Tibial artery (tissue), 4 donors: ENCODE measurements around the gene PNPLA5.

Experiments used
- DNase-seq, 2 donors: peaks; one replicate each; pipeline ENCODE4 v3.0.0-alpha.2; 2019
- H3K27ac ChIP-seq, 2 donors: fragments of 200-600 bp; sonication (generic) in 1 of 2; 1 replicate in 1 of 2; 2 replicates in 1 of 2; pipeline ENCODE4 v1.5.1; 2018 to 2019; ENCODE audit warnings: mild to moderate bottlenecking in 1 of 2
- H3K27me3 ChIP-seq, 2 donors: fragments of 200-600 bp; sonication (generic) in 1 of 2; one replicate each; pipeline versions ENCODE4 v1.5.1 to v1.6.0; 2016 to 2019
- H3K36me3 ChIP-seq, 3 donors: fragments of 200-600 bp; sonication (generic) in 2 of 3; one replicate each; pipeline ENCODE4 v1.5.1; 2016 to 2019; ENCODE audit warnings: mild to moderate bottlenecking in 2 of 3
- H3K4me1 ChIP-seq, 4 donors: fragments of 200-600 bp; sonication (generic) in 2 of 4; 1 replicate in 3 of 4; 2 replicates in 1 of 4; pipeline ENCODE4 v1.5.1; 2016 to 2019
- H3K4me3 ChIP-seq, 2 donors: fragments of 200-600 bp; sonication (generic) in 1 of 2; 1 replicate in 1 of 2; 2 replicates in 1 of 2; pipeline ENCODE4 v1.5.1; 2018 to 2019; ENCODE audit warnings: mild to moderate bottlenecking in 2 of 2
- H3K9me3 ChIP-seq, 3 donors: fragments of 200-600 bp; sonication (generic) in 1 of 3; one replicate each; pipeline ENCODE4 v1.5.1; 2016 to 2019
- intact Hi-C: fragments of 100-400 bp; cut with DNase I; formaldehyde crosslinking; loops from one replicate; pipeline ENCODE4 v1.15.0; 2023; ENCODE audit warnings: low total_unique reads
- TF ChIP-seq, protein P1 (sequence below), 2 experiments: fragments of 200-600 bp in 1 of 2; fragments of 450-650 bp in 1 of 2; IDR thresholded peaks; one replicate each; pipeline ENCODE4 v1.5.1; 2017 to 2019; ENCODE audit warnings: antibody characterized with exemption in 2 of 2, mild to moderate bottlenecking in 1 of 2, moderate library complexity in 1 of 2

PNPLA5 gene

GRCh38 chr22:43892183-43892894 lies 526 bp upstream of the PNPLA5 start:
- H3K27me3 ChIP-seq = peaks cover 0 to 66% of the 10 kb centered on the region in 2 donors
- H3K4me1 ChIP-seq = peaks cover 0 to 10% (median 9%) of the 10 kb centered on the region in 4 donors
- no peaks in the 10 kb centered on the region for H3K36me3 ChIP-seq
- TF ChIP-seq, protein P1, sequence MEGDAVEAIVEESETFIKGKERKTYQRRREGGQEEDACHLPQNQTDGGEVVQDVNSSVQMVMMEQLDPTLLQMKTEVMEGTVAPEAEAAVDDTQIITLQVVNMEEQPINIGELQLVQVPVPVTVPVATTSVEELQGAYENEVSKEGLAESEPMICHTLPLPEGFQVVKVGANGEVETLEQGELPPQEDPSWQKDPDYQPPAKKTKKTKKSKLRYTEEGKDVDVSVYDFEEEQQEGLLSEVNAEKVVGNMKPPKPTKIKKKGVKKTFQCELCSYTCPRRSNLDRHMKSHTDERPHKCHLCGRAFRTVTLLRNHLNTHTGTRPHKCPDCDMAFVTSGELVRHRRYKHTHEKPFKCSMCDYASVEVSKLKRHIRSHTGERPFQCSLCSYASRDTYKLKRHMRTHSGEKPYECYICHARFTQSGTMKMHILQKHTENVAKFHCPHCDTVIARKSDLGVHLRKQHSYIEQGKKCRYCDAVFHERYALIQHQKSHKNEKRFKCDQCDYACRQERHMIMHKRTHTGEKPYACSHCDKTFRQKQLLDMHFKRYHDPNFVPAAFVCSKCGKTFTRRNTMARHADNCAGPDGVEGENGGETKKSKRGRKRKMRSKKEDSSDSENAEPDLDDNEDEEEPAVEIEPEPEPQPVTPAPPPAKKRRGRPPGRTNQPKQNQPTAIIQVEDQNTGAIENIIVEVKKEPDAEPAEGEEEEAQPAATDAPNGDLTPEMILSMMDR (IDR thresholded peaks at IDR 0.05) = no peak
- no peaks in the 10 kb centered on the region for H3K9me3 ChIP-seq
- DNase-seq = no peak
- H3K27ac ChIP-seq = no peak overlapping the region
- intact Hi-C loops = no loop called here
- no peak overlapping the region for H3K4me3 ChIP-seq

DNA sequence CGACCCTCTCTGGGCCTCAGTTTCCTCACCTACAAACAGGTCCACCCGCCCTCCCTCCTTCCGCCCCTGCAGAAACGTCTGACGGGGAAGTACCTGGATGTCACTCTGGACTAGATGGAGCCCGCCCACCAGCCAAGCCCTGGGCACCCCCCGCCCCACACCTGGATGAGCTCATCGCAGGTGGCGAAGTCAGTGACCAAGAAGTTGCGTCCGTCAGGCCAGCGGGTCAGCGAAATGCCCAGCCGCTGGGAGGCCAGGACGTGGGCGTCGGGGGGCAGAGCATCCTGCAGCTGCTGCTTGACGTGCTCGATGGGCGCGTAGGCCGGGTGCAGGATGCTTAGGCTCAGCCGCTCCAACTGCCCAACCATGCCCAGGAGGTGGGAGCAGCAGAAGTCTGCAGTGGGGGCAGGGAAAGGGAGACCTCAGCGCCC lies 897 bp downstream of the PNPLA5 start:
- Histone ChIP-seq H3K27me3 (peaks cover 0 to 73% of the 10 kb centered on the region in 2 donors), H3K27ac (no peak overlapping the region), H3K9me3 (no peaks in the 10 kb centered on the region), H3K36me3 (no peaks in the 10 kb centered on the region), H3K4me1 (peaks cover 0 to 10% (median 9%) of the 10 kb centered on the region in 4 donors), H3K4me3 (no peak overlapping the region)
- intact Hi-C loops = no loop called here
- TF ChIP-seq, protein P1 (IDR thresholded peaks at IDR 0.05) = no peak
- no peak for DNase-seq

DNA sequence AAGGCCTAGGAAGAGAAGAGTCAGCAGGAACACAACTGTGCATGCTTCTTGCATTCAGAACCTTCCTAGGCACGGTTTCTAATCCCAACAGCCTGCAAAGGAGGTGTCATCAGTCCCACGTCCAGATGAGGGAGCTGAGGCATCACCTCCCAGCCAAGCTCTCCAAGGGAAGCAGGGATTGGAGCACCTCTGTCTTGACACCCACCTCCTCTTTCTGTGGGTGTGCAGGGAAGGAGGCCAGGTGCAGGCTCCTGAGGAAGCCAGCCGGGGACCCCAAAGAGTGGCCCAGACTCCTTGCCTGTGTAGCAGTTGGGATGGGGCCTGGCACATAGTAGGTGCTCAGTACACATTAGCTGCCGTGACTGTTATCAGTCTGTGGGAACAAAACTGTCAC lies 2.0 kb downstream of the PNPLA5 start:
- Histone ChIP-seq H3K27ac (no peak overlapping the region), H3K4me3 (no peak overlapping the region), H3K27me3 (peaks cover 0 to 77% of the 10 kb centered on the region in 2 donors), H3K36me3 (no peaks in the 10 kb centered on the region), H3K9me3 (no peaks in the 10 kb centered on the region), H3K4me1 (peaks cover 0 to 10% (median 9%) of the 10 kb centered on the region in 4 donors)
- TF ChIP-seq, protein P1 (IDR thresholded peaks at IDR 0.05) = no peak
- no peak for DNase-seq
- intact Hi-C loops = no loop called here

DNA sequence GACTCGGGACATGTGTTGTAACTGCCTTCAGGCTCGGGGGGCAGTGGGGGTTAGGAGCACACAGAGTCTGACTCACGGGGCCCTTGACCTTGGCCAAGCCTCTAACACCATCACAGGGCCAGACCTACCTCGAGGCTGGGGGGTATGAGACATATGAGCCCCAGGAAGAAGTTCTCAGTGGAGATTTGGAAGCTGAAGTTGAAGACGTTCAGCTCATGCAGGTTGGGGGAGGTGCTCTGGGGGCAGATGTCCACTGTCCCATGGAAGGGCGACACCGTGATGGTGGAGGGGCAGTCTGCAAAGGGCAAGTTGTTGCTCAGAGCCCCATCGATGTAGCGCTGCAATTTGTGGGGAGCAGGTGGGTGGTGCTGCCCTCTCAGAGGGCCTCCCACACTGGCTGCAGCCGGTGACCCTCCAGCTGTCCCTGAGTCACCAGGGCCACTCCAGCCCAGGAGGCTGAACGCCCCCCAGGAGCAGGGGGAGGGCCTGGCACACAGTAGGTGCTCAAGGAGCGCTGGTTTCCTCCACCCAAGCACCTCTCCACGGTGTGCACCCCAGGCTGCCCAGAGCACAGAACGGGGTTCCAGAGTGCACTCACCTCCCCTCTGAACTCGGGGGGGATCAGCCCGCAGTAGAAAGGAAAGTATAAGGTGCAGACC lies 2.5 kb downstream of the PNPLA5 start:
- Histone ChIP-seq H3K4me1 (peaks cover 0 to 10% (median 9%) of the 10 kb centered on the region in 4 donors), H3K27ac (no peak overlapping the region), H3K4me3 (no peak overlapping the region), H3K27me3 (peaks cover 0 to 77% of the 10 kb centered on the region in 2 donors), H3K9me3 (no peaks in the 10 kb centered on the region), H3K36me3 (no peaks in the 10 kb centered on the region)
- DNase-seq = no peak
- intact Hi-C loops = no loop called here
- TF ChIP-seq, protein P1 (IDR thresholded peaks at IDR 0.05) = no peak

DNA sequence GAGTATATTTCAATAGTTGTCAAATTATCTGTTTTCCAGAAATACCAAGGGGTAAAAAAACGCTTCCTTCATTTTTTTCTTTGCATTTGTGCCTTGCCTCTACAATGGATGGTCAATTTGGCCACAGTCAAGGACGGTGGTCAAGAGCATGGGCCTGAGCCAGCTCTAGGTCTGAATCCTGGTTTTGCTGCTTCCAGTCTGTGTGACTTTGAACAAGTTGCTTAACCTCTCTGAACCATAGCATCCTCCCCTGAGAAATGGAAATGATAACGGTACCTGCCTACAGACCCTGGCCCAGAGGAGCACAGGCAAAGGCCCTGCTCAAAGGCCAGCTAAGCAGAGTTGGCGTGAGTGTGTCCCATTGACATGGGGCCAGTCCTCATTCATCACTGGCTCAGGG lies 3.1 kb downstream of the PNPLA5 start:
- Histone ChIP-seq H3K4me3 (no peak overlapping the region), H3K27ac (no peak overlapping the region), H3K27me3 (peaks cover 0 to 80% of the 10 kb centered on the region in 2 donors), H3K4me1 (peaks cover 0 to 10% (median 9%) of the 10 kb centered on the region in 4 donors), H3K9me3 (no peaks in the 10 kb centered on the region), H3K36me3 (no peaks in the 10 kb centered on the region)
- TF ChIP-seq, protein P1 (IDR thresholded peaks at IDR 0.05) = no peak
- intact Hi-C loops = no loop called here
- DNase-seq = no peak
